ENCODE data around the gene ZNF208. TPM values are rescaled to one million over a fixed set of nuclear protein-coding genes. Genes with fewer than 3 reads are reported as not detected.

The ZNF208 gene
- total and polyA plus RNA-seq, 2 of the 8 experiments (the other 6 are each of a cell fraction or from before 2014, with no cell fraction given) = not detected

DNA sequence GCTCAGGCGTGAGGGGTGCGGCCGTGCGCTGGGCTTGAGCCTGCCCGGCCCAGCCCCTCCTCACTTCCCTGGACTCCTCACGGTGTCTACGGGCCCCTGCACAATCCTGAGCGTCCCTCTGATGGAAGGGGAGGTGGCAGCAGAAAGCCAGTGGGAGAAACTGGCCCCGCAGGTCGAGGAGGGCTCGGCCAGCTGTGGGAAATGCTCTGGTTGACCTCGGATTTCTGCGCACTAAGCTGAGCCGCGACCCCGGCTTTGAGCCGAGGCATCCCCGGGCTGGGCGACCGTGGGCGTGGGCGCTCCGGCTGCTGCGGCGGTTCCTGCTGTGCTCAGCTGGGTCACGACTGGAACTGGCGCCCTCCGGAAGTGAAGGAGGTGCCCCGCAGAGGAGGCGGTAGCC lies 70.1 kb downstream of the ZNF208 start:
- no peak for FAIRE-seq
- TF ChIP-seq HDAC6 (IDR thresholded peaks at IDR 0.05; ENCODE audit: low read depth, low read length) = no peak
- TF ChIP-seq JUN (IDR thresholded peaks at IDR 0.05; ENCODE audit: low read depth, low read length) = no peak
- no peak for TF ChIP-seq ZNF274 (IDR thresholded peaks at IDR 0.05; ENCODE audit: borderline replicate concordance, extremely low read depth, low read length)
- TF ChIP-seq RAD21 (IDR thresholded peaks at IDR 0.05 in 1 of 2, conservative IDR thresholded peaks at IDR 0.05 in 1 of 2; ENCODE audit: low read depth in 2 of 2, low read length in 2 of 2) = no peak
- TF ChIP-seq, protein P1, sequence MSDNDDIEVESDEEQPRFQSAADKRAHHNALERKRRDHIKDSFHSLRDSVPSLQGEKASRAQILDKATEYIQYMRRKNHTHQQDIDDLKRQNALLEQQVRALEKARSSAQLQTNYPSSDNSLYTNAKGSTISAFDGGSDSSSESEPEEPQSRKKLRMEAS (IDR thresholded peaks at IDR 0.05) = no peak
- TF ChIP-seq BCL11A (IDR thresholded peaks at IDR 0.05; ENCODE audit: low read depth in 2 of 2, low read length in 2 of 2) = no peak
- no peak for TF ChIP-seq SP2 (IDR thresholded peaks at IDR 0.05; ENCODE audit: low read length)
- TF ChIP-seq, protein P2, sequence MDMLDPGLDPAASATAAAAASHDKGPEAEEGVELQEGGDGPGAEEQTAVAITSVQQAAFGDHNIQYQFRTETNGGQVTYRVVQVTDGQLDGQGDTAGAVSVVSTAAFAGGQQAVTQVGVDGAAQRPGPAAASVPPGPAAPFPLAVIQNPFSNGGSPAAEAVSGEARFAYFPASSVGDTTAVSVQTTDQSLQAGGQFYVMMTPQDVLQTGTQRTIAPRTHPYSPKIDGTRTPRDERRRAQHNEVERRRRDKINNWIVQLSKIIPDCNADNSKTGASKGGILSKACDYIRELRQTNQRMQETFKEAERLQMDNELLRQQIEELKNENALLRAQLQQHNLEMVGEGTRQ (IDR thresholded peaks at IDR 0.05; ENCODE audit: low read length) = no peak
- TF ChIP-seq JUND (IDR thresholded peaks at IDR 0.05; ENCODE audit: low read length) = no peak
- TF ChIP-seq SRF (IDR thresholded peaks at IDR 0.05; ENCODE audit: low read depth, low read length) = no peak
- TF ChIP-seq TCF12 (IDR thresholded peaks at IDR 0.05; ENCODE audit: low read depth, low read length) = no peak
- no peak for TF ChIP-seq SP1 (IDR thresholded peaks at IDR 0.05; ENCODE audit: low read depth, low read length)
- TF ChIP-seq SUZ12 (IDR thresholded peaks at IDR 0.05; ENCODE audit: low read length) = no peak
- no peak for TF ChIP-seq RXRA (IDR thresholded peaks at IDR 0.05; ENCODE audit: insufficient read depth, low read depth, low read length)

More for the DNA sequence above, 70.1 kb downstream of the ZNF208 start:
- ChIA-PET POLR2A (ENCODE audit: partially characterized antibody) (no interaction called here), CTCF (ENCODE audit: partially characterized antibody) (no interaction called here)
- no peak overlapping the region for H2BK15ac ChIP-seq (ENCODE audit: low read length)
- no peak overlapping the region for H3K56ac ChIP-seq (replicated peaks; ENCODE audit: insufficient read length, low read depth, low read length)
- no peak overlapping the region for H3K9ac ChIP-seq (replicated peaks in 1 of 4; ENCODE audit: extremely low read depth in 1 of 4, low read depth in 3 of 4, low read length in 3 of 4)
- H3K4me1 ChIP-seq (replicated peaks in 1 of 4; ENCODE audit: control insufficient read depth in 3 of 4, insufficient read depth in 4 of 4, low read length in 3 of 4) = no peaks in the 10 kb centered on the region
- no peaks in the 10 kb centered on the region; a peak in 1 of 8 replicates for H3K36me3 ChIP-seq (ENCODE audit: control insufficient read depth in 2 of 4, insufficient read depth in 4 of 4, low read length in 3 of 4)
- WGBS, 2 experiments (ENCODE audit: extremely low coverage in 1 of 2, insufficient coverage in 1 of 2, insufficient read length in 1 of 2, insufficient replicate concordance in 2 of 2, low coverage in 1 of 2, low lambda C conversion rate in 2 of 2, missing lambda C conversion rate in 1 of 2) = 91% methylated on average over 17 of the region's 30 CpGs; no CpG with 5 or more reads in 1 of the 2 experiments
- no peak overlapping the region for H2BK120ac ChIP-seq (replicated peaks; ENCODE audit: low read depth, low read length)
- no peak overlapping the region for H3K4me2 ChIP-seq (ENCODE audit: insufficient read depth in 1 of 2, low read depth in 2 of 2, low read length in 2 of 2)
- no peak overlapping the region for H4K5ac ChIP-seq (ENCODE audit: insufficient read length, low read depth, low read length)
- H3K23me2 ChIP-seq (ENCODE audit: low read depth, low read length) = no peaks in the 10 kb centered on the region
- no peak overlapping the region for H2BK5ac ChIP-seq (ENCODE audit: low read depth, low read length)
- no peak overlapping the region for H2AFZ ChIP-seq (ENCODE audit: low read length)
- H3K18ac ChIP-seq (ENCODE audit: extremely low read depth, low read length) = no peak overlapping the region
- H3K27me3 ChIP-seq (replicated peaks in 1 of 4; ENCODE audit: control insufficient read depth in 3 of 4, extremely low read depth in 1 of 4, insufficient read depth in 3 of 4, low read length in 3 of 4) = no peaks in the 10 kb centered on the region
- no peak for DNase-seq (ENCODE audit: low read depth in 1 of 2, low spot score in 2 of 2)
- H2BK12ac ChIP-seq (ENCODE audit: low read depth, low read length) = no peak overlapping the region
- no peak overlapping the region for H2AK5ac ChIP-seq (ENCODE audit: low read depth, low read length)
- no peak overlapping the region for H4K8ac ChIP-seq (ENCODE audit: extremely low read depth, insufficient read depth, low read length)
- H3K23ac ChIP-seq (ENCODE audit: insufficient read length) = no peak overlapping the region
- H3K79me2 ChIP-seq (ENCODE audit: control insufficient read depth in 1 of 2, insufficient read depth in 2 of 2, low read length in 2 of 2) = no peaks in the 10 kb centered on the region
- no peaks in the 10 kb centered on the region for H3K79me1 ChIP-seq (ENCODE audit: low read depth, low read length)
- no peak overlapping the region for H3K4me3 ChIP-seq (ENCODE audit: extremely low read depth in 1 of 4, insufficient read depth in 2 of 4, low read depth in 3 of 4, low read length in 4 of 4)
- no peak overlapping the region for H3K27ac ChIP-seq (ENCODE audit: low read depth, low read length)
- H4K20me1 ChIP-seq (replicated peaks in 1 of 2; ENCODE audit: control insufficient read depth in 1 of 2, insufficient read depth in 2 of 2, low read length in 2 of 2) = no peaks in the 10 kb centered on the region
- H3K14ac ChIP-seq (ENCODE audit: insufficient read length) = no peak overlapping the region
- H3K4ac ChIP-seq (replicated peaks; ENCODE audit: insufficient read length, low read depth, low read length) = no peak overlapping the region
- no peak overlapping the region for H2BK20ac ChIP-seq (ENCODE audit: low read length)
- peaks cover 32 to 37% of the 10 kb centered on the region in 2 experiments for H3K9me3 ChIP-seq (ENCODE audit: insufficient read depth in 2 of 2, low read depth in 1 of 2, low read length in 1 of 2)
- no peak overlapping the region for H4K91ac ChIP-seq (replicated peaks; ENCODE audit: insufficient read length, low read length)

All from H1 (cell line).